ENCODE data around the gene IL10RA. TPM values are rescaled to one million over a fixed set of nuclear protein-coding genes. Genes with fewer than 3 reads are reported as not detected.

IL10RA gene
- polyA plus RNA-seq, 3 donors = 152 to 413 (median 226) TPM

GRCh38 chr11:117949062-117949461, 37.1 kb upstream of the IL10RA start:
- Mint-ChIP-seq H3K4me1 (peaks cover 76% of the 10 kb centered on the region), H3K9me3 (peaks cover 0 to 3% (median 0%) of the 10 kb centered on the region in 7 donors), H3K27ac (peak overlapping the region; percentile 64 to 89 (median 85)), H3K4me3 (no peak overlapping the region), H3K27me3 (ENCODE audit: low read depth in 3 of 3) (peaks cover 1 to 3% (median 3%) of the 10 kb centered on the region in 3 donors), H3K36me3 (peaks cover 0 to 3% of the 10 kb centered on the region in 2 donors)
- TF ChIP-seq, protein P1, sequence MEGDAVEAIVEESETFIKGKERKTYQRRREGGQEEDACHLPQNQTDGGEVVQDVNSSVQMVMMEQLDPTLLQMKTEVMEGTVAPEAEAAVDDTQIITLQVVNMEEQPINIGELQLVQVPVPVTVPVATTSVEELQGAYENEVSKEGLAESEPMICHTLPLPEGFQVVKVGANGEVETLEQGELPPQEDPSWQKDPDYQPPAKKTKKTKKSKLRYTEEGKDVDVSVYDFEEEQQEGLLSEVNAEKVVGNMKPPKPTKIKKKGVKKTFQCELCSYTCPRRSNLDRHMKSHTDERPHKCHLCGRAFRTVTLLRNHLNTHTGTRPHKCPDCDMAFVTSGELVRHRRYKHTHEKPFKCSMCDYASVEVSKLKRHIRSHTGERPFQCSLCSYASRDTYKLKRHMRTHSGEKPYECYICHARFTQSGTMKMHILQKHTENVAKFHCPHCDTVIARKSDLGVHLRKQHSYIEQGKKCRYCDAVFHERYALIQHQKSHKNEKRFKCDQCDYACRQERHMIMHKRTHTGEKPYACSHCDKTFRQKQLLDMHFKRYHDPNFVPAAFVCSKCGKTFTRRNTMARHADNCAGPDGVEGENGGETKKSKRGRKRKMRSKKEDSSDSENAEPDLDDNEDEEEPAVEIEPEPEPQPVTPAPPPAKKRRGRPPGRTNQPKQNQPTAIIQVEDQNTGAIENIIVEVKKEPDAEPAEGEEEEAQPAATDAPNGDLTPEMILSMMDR (IDR thresholded peaks at IDR 0.05) = no peak
- H3K27me3 ChIP-seq (ENCODE audit: control insufficient read depth in 2 of 2, insufficient read depth in 2 of 2, low read length in 2 of 2) = no peaks in the 10 kb centered on the region
- peak overlapping the region; percentile 41 to 83 for H3K27ac ChIP-seq (ENCODE audit: low read depth in 1 of 2, low read length in 2 of 2)
- no peak overlapping the region for H3K4me2 ChIP-seq (replicated peaks; ENCODE audit: extremely low read depth, low read length, poor library complexity, severe bottlenecking)
- H3K9me3 ChIP-seq (replicated peaks in 1 of 2; ENCODE audit: control insufficient read depth in 1 of 2, insufficient read depth in 1 of 2, low read length in 2 of 2) = no peaks in the 10 kb centered on the region
- no peaks in the 10 kb centered on the region for H4K20me1 ChIP-seq (ENCODE audit: insufficient read depth, low read length)
- no peak for DNase-seq
- peak overlapping the region in 1 of 3 experiments; percentile 54 for H3K4me3 ChIP-seq (replicated peaks in 1 of 3; ENCODE audit: low read depth in 2 of 3, low read length in 3 of 3)
- H2AFZ ChIP-seq (ENCODE audit: insufficient read depth, low read depth, low read length, poor library complexity, severe bottlenecking) = no peak overlapping the region
- H3K36me3 ChIP-seq (replicated peaks in 1 of 2; ENCODE audit: control insufficient read depth in 1 of 2, insufficient read depth in 2 of 2, low read length in 2 of 2) = no peaks in the 10 kb centered on the region
- no peak overlapping the region for H3K9ac ChIP-seq (ENCODE audit: insufficient read depth, low read length, poor library complexity, severe bottlenecking)
- H3K79me2 ChIP-seq (ENCODE audit: insufficient read depth, low read length) = no peaks in the 10 kb centered on the region
- intact Hi-C loops (cut with micrococcal nuclease) = loop anchor here (5.0 to 10.0 kb wide), 4 partner anchors 103 to 524 kb away; partner anchors contain the start of gene FXYD2 (in 1 of the 2)
- H3K4me1 ChIP-seq (ENCODE audit: control insufficient read depth in 1 of 2, insufficient read depth in 2 of 2, low read length in 2 of 2) = peaks cover 61 to 72% of the 10 kb centered on the region in 2 donors
- 50% methylated on average over 1 of the region's 6 CpGs for WGBS (ENCODE audit: insufficient coverage)

DNA sequence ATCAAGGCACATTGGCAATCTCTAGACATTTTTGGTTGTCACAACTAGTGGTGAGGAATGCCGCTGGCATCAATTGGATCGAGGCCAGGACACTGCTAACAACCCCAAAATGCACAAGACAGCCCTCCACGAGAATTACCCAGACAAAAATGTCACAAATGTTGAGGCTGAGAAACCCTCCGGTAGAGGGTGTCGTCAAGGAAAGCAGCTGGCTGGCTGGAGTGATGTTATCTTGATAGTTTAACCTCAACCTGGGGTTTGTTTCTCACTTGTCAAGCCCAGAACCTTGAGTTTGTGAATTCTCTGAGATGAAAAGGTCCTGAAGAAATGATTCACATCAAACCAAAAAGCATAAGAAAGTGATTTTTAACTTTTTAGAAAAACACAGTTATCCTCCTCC, 35.9 kb upstream of the IL10RA start:
- Histone ChIP-seq H3K4me1 (ENCODE audit: control insufficient read depth in 1 of 2, insufficient read depth in 2 of 2, low read length in 2 of 2) (peaks cover 61 to 72% of the 10 kb centered on the region in 2 donors), H3K36me3 (replicated peaks in 1 of 2; ENCODE audit: control insufficient read depth in 1 of 2, insufficient read depth in 2 of 2, low read length in 2 of 2) (no peaks in the 10 kb centered on the region), H3K9me3 (replicated peaks in 1 of 2; ENCODE audit: control insufficient read depth in 1 of 2, insufficient read depth in 1 of 2, low read length in 2 of 2) (no peaks in the 10 kb centered on the region), H3K4me2 (replicated peaks; ENCODE audit: extremely low read depth, low read length, poor library complexity, severe bottlenecking) (peak overlapping the region; percentile 63), H3K79me2 (ENCODE audit: insufficient read depth, low read length) (no peaks in the 10 kb centered on the region), H3K4me3 (replicated peaks in 1 of 3; ENCODE audit: low read depth in 2 of 3, low read length in 3 of 3) (peak overlapping the region in 1 of 3 experiments; percentile 54), H3K27ac (ENCODE audit: low read depth in 1 of 2, low read length in 2 of 2) (peak overlapping the region; percentile 41 to 83), H3K27me3 (ENCODE audit: control insufficient read depth in 2 of 2, insufficient read depth in 2 of 2, low read length in 2 of 2) (no peaks in the 10 kb centered on the region), H2AFZ (ENCODE audit: insufficient read depth, low read depth, low read length, poor library complexity, severe bottlenecking) (no peak overlapping the region), H4K20me1 (ENCODE audit: insufficient read depth, low read length) (no peaks in the 10 kb centered on the region), H3K9ac (ENCODE audit: insufficient read depth, low read length, poor library complexity, severe bottlenecking) (peak overlapping the region; percentile 13)
- peak overlapping the region; percentile 64 to 89 (median 85) for H3K27ac Mint-ChIP-seq
- H3K9me3 Mint-ChIP-seq = peaks cover 0 to 3% (median 0%) of the 10 kb centered on the region in 7 donors
- peaks cover 0 to 3% of the 10 kb centered on the region in 2 donors for H3K36me3 Mint-ChIP-seq
- WGBS (ENCODE audit: insufficient coverage) = no CpG with 5 or more reads among the region's 5 CpGs
- peaks cover 0 to 1% (median 1%) of the 10 kb centered on the region in 3 donors for H3K27me3 Mint-ChIP-seq (ENCODE audit: low read depth in 3 of 3)
- TF ChIP-seq, protein P1 (IDR thresholded peaks at IDR 0.05) = peak; percentile 22
- intact Hi-C loops (cut with micrococcal nuclease) = loop anchor here (5.0 to 10.0 kb wide), 2 partner anchors 37 to 526 kb away; partner anchors contain the start of gene IL10RA (in 2 of the 2)
- H3K4me1 Mint-ChIP-seq = peaks cover 74% of the 10 kb centered on the region
- peak; percentile 37 to 51 (median 49) for DNase-seq
- H3K4me3 Mint-ChIP-seq = peak overlapping the region; percentile 51 to 75
